DMS114 treated with DMSO at 0.1 percent for 48 hours (cell line): ENCODE data around the gene MAP4K2.

ENCODE experiments used
- DNase-seq: peaks from one replicate; lab custom pipeline; 2025; ENCODE audit not compliant: unreplicated experiment; lab: John Stamatoyannopoulos, UW

MAP4K2 gene

GRCh38 chr11:64771861-64772260 lies 31.2 kb downstream of the MAP4K2 start:
- DNase-seq: no peak

- DNase-seq: no peak
Observed at GRCh38 chr11:64770120-64770519, 32.9 kb downstream of the MAP4K2 start.

DNA sequence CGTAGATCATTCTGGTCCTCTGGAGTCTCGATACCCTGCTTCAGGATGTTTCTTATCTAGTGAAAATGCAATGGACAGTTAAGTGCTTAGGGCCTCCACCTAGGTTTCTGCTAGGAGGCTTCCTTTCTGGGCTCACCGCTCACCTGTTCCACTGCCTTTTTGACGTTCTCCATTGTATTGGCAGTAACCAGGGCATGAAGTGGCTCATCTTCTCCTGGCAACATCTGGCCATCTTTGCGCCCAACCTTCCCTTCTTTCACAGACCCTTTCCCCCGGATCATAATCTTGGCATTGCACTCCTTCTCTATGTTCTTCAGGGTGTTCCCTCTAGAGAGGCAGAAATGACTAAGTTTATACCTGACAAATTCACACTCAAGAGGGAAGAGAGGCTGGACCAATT lies 33.7 kb downstream of the MAP4K2 start:
- DNase-seq: no peak

GRCh38 chr11:64768300-64768694 lies 34.7 kb downstream of the MAP4K2 start:
- DNase-seq: no peak

- peak; percentile 45 for DNase-seq
Observed at GRCh38 chr11:64767344-64768299, 35.4 kb downstream of the MAP4K2 start.

GRCh38 chr11:64766881-64767280 lies 36.1 kb downstream of the MAP4K2 start:
- no peak for DNase-seq

DNA sequence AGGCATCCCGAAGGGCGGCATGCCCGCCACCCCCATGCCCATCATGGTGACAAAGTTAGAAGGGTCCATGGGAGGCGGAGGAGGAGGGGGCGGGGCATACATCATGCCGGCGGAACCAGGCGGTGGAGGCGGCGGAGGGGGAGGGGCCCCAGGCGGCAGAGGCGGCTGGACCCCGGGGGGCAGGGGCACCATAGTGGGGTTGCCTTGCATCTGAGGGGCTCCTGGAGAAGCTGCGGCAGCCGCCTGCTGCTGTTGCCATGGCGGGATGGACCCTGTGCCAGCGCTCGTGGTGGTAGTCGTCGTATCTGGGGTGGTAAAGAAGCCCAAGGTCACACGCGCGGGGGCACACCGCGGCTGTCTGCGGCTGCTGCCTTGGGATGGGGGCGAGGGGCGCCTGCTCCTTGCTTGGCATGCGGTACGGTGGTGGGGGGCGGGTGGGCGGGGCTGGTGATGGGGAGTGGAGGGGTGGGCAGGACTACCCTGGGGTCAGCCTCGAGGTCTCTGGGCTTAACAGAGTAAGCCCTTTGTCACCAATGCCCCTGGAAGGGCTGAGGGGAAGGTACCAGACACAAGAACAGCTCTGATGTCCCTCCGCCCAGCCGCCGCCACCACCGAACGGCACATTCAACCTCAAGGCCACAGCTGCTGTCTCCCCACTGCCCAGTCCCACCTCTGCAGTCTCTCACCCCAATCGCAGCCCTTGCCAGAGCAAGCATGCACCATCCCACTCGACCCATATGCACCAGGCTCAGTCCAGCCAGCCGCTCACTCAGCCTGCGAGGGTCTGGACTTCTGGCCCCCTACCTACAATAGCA lies 37.0 kb downstream of the MAP4K2 start:
- no peak for DNase-seq

DNA sequence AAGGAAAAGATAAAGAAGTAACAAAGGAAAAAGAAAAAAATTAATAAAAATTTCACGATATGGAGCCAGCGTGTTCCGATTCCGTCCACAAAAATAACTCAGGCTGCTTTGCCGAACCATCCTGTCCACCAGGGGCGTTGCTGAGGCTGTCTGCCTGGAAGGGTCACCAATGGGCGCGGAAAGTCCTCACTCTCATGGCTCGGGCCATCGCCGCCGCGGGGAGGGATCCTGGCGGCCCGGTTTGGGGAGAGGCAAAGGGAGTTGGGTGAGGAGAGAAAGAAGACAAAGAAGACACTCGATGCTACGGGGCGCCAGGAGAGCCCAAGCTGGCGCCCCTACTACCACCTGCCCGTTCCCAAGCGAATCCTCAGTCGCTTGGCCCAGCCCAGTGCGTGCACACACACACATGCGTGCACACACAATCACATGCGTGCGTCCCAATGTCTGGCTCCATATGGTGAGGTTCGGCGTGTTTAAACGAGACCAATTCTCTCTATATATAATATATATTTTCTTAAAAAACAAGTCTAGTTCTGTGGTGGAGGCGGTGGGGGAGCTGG lies 37.6 kb downstream of the MAP4K2 start:
- DNase-seq: no peak

DNA sequence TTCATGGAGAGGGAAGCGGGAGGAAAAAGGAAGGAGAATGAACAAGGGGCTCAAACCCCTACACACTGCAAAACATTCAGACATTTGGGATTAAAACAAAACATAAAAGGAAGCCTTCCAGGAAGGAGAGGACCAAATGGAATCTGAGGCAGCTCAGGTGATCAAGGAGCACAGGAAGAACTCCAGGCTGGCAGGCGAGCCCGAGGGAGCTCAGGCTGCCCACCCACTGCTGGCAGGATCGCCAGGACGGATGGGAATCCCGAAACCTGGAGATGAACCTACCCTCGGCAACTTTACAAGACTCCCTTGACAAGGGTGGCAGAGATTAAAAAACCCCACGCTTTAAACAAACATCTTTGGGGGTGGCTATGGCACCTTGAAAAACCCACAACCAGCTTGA lies 38.3 kb downstream of the MAP4K2 start:
- DNase-seq: no peak

DNA sequence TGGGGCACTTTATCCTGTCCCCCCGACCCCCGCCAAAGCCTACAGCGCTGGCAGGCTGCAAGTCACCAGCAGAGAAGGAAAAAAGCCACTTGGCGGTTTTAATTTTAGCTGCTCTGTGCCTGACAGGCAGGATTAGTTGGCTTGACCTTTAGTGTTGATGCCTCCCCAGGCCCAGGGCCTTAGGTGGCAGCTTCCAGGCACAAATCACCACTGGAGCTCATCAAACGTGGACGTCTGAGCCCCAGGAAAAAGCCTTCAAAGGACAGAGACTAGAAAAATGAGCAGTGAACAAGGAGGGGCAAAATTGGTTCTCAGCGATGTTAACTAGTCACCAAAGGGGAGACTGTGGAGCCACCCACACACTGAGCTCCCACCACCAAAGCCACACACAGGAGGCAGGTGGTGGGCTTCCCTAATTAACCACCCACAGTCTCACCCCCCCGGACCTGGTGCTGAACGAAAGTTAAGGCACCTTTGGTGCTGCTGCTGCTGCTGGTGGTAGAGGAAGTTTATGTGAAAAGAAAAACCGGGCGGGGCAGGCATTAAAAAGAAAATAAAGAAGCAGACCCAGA lies 38.9 kb downstream of the MAP4K2 start:
- no peak for DNase-seq

DNA sequence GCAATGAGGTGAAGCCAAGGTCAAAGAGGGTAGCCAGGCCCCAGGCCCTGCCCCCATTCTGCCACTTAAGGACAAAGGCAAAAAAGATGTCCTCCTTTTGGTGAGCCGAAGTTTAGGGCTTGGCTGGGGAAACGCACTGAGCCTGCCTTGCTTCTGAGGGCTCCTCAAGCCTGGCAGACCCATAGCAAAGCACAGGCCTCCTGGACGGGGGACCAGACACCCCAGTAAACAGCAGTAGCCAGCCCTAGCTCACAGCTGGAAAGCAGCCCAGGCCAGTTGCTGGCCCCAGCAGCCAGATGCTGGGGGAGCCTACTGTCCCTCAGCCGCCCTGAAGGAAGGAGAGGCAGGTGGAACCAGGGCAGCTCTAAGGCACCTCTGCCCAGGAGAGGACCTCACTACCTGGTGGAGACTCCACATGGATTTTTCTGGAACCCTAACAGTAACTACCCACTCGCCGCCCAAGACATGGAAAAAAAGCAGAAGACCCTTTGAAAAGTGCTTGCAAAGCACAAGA lies 39.4 kb downstream of the MAP4K2 start:
- DNase-seq: no peak

DNA sequence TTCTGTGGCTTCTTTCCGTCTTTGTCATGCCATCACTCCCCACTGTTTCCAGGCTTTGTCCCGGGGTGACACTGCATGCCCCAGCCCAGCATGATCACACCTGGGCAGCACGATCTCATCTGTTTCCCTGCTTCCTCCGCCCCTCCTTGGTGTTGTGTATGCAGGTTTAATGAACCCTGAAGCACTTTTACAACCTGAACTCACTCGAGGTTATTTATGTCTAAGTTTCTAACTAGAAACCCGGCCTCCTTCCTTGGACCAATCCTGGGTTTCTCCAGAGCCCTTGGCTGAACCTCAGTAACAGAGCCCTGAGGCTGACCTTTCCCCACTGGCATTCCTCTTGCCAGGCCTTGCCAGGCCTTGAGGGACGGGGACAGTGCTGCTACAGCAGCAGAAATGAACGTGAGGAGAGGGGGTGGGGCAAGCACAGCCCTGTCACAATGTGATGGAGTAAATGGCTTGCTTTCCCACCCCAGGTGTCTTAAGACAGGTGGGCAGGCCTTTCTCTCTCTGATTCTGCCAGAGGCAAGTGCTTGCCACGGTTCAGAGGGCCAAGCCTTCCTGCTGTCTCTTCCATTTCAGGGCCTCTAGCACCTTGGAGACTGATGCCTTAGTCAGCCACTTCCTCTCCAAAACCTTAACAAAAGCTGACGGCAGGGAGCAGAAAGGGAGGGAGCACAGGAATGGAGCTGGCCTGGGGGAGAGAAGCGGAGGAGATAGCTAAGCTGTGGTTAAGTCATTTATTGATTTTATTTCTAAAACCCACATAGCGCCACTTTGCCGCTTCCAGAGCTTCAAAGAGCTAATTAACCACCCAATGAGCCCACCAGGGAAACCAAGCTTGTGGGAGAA lies 40.1 kb downstream of the MAP4K2 start:
- DNase-seq: no peak

DNA sequence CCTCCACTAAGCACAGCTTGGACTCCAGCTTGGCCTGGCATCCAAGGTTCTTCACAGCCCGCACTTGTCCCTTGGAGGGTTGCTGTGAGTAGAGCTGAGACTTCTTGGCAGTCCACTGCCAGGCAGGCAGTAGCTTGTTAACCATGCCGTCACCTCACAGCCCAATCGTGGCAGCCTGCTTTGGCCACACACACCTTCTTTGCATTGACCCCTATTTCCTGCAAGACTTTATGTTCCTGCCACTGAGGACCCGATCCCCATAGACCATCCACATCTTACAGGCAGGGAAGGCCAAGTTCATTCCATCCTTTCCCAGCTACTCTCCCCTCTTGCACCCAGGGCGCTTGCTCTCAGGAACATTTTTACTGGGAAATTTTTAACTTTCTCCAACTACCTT lies 40.7 kb downstream of the MAP4K2 start:
- DNase-seq: no peak

GRCh38 chr11:64760759-64761420 lies 42.1 kb downstream of the MAP4K2 start:
- DNase-seq: no peak

DNA sequence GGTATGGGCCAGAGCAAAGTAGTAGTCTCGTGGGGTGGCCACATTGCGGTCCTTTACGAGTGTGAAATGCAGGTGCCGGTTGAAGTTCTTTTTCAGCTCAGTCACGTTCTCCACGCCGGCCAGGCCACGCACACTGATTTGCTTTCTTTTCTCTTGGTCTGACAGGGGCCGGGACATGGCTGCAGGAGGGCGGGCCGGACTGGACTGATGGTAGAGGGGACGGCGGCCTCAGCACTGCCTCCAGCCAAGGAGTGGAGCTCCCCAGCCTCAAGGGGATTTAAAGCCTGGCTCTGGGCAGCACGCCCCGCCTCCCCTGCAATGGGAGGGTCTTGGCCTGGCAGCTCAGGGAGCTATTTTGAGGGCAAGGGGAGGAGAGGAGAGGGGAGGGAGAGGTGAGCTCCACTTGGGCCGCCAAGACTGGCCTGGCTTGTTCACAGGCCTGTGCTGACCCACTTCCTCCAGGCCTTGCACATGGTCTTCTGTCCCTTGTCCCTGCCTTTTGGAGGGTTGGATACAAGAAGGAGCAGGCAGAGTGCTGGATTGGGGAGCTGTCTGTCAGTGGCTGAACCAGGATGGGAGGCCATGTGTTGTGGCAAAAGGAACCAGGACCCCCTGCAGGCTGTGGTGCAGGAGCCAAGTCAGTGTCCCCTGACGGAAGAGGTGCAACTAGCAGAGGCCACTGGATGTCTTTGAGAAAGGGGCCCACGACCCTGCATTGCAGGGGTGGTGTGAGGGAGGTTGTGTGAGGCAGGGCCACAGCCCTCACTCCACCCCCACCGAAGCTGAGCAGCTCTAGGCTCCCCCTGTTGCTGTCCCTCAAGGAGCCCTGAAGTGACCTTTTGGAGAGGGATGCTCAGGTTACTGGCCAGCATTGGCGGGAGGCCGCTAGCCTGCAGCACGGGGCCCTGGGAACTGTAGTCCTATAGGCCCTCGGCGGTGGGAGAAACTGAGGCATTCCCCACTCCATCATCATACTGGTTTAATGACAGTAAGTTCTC lies 43.0 kb downstream of the MAP4K2 start, which contains the start of gene PYGM:
TSS of gene PYGM (minus strand) at position 253 of the 998 bp plus-strand sequence. CDS start at position 177, 76 bp downstream.
- DNase-seq: no peak

DNA sequence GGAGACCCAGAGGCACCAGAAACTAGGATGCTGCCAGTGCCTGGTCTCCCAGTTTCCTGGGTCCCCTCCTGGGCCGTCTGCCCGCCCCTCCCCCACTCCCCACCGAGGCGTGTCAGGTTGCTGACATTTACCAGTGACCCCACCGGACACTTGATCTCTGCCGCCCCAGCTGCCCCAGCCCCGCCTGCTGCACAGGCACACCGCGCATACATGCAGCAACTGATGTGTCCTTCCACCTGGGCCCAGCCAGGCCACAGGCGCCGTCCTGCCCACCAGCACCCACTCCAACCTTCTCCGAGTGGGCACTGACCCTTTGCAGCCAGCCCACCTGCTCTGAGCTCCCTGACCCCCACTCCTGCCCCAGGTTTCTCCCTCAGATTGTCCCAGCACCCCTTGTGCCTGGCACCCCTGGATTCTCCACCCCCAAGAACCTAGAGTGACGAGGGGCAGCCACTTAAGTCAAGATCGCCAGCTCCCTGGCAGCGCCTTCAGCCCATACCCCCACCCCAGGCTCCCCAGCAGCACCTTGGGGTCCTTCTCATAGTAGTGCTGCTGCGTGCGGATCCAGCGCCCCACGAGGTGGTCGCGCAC lies 43.8 kb downstream of the MAP4K2 start:
- no peak for DNase-seq

DNA sequence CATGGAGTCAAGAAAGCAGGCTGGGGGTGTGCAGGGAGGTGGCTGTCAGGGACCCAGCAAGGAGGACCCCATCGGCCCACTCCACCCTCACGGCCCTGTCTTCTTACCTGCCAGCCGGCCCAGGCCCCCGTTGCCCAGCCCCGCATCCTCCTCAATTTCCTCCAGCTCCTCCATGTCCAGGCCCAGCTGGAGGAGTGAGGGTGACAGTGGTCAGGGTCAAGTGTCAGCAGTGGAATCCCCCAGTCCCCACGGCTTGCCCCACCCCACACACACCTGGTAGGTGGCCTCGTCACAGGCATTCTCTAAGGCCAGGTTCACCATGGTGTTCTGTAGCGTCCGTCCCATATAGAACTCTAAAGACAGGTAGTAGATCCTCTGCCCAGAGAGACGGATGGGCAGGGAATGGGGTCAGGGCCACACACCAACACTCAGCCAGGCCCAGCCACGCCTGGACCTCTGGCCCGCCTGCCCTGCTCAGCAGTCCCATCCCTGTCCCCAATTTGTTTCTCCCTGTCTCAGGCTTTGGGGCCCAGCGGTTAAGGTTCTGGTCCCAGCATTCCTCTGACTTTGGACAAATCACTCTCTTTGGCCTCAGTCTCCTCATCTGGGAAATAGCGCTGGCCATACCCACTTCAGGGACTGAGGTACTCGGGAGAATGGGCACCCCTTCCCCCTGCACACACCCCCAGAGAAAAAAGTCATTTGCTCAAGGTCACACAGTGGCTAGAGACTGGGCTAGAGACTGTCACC lies 44.5 kb downstream of the MAP4K2 start:
- DNase-seq: no peak
